Measurements from ENCODE around the gene RAD51B. TPM values are rescaled to one million over a fixed set of nuclear protein-coding genes. Genes with fewer than 3 reads are reported as not detected.

RAD51B gene
- total RNA-seq, 1 donor from 2014 or later = 16.7 TPM

DNA sequence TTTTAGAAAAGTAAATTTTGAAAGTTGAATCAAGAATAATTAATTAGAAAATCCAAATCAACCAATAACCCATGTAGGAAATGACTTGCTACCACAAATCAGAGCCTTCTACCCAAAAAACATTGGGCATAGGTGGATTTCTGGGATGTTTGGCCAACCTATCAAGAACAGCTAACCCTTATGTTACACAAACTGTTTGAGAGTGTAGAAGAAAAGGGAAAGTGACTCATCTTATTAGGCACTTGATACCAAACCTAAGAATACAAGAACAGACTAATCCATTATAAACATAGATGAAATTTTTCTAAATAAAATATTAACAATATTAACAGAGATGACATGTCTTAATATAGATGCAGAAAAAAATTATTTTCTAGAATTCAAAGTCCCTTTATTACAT lies 712.9 kb downstream of the RAD51B start:
- Mint-ChIP-seq H3K36me3 (ENCODE audit: low read depth) (peaks cover 29% of the 10 kb centered on the region), H3K4me1 (peaks cover 24% of the 10 kb centered on the region), H3K27ac (ENCODE audit: unreplicated experiment) (no peak overlapping the region), H3K27me3 (ENCODE audit: low read depth) (no peaks in the 10 kb centered on the region), H3K9me3 (peaks cover 31% of the 10 kb centered on the region), H3K4me3 (no peak overlapping the region)
- TF ChIP-seq, protein P1, sequence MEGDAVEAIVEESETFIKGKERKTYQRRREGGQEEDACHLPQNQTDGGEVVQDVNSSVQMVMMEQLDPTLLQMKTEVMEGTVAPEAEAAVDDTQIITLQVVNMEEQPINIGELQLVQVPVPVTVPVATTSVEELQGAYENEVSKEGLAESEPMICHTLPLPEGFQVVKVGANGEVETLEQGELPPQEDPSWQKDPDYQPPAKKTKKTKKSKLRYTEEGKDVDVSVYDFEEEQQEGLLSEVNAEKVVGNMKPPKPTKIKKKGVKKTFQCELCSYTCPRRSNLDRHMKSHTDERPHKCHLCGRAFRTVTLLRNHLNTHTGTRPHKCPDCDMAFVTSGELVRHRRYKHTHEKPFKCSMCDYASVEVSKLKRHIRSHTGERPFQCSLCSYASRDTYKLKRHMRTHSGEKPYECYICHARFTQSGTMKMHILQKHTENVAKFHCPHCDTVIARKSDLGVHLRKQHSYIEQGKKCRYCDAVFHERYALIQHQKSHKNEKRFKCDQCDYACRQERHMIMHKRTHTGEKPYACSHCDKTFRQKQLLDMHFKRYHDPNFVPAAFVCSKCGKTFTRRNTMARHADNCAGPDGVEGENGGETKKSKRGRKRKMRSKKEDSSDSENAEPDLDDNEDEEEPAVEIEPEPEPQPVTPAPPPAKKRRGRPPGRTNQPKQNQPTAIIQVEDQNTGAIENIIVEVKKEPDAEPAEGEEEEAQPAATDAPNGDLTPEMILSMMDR (conservative IDR thresholded peaks at IDR 0.05) = no peak
- DNase-seq (ENCODE audit: low read depth, low spot score) = no peak

DNA sequence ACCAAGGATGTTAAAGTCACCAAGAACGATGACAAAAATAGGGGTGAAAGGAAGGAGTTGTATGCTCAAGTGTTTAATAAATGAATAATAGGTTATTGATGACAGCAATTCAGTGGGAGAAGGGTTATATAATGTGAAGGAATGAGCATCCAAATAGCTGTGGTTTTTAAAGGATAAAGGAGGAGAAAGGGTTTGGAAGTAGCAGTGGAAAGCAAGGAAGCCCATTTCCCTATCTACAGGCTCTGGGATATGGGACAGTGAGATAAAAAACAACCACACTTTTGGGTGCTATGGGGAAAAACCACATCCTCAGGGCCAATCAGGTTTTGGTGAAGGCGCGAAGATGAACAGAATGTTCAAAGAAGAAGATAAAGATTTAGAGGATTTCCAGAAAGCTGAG lies 714.7 kb downstream of the RAD51B start:
- H3K4me1 Mint-ChIP-seq = peaks cover 33% of the 10 kb centered on the region
- DNase-seq (ENCODE audit: low read depth, low spot score) = no peak
- H3K4me3 Mint-ChIP-seq = no peak overlapping the region
- H3K27ac Mint-ChIP-seq (ENCODE audit: unreplicated experiment) = peak overlapping the region; percentile 23
- TF ChIP-seq, protein P1 (conservative IDR thresholded peaks at IDR 0.05) = no peak
- H3K9me3 Mint-ChIP-seq = peaks cover 27% of the 10 kb centered on the region
- H3K27me3 Mint-ChIP-seq (ENCODE audit: low read depth) = no peaks in the 10 kb centered on the region
- peaks cover 26% of the 10 kb centered on the region for H3K36me3 Mint-ChIP-seq (ENCODE audit: low read depth)

DNA sequence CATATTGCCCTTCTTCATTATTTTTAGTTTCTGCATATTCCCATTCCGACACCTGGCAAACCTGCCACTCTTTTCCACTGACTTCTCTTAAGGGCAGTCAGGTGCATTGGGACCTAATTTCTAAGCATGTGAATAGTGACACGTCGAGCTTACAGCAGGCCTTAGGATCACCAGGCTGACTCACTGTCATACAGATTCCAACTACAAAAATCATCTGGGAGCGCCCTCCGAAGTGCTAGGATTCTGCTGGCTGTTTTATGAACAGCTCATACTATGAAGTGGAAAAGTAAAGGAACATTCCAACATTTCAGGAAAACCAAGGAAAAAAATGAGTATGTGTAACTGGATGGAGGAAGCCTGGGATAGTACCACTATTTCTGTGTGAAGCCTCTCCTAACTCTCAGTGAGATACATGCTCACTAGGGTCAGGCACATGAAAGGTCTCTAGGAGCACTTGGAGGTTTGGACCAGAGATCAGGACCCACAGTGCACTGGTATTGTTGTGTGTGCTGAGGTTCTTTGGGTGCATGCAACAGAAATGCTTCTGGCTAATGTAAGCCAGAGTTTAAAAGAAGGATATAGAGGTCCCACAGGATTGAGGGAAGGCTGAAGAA lies 715.9 kb downstream of the RAD51B start:
- no peak overlapping the region for H3K4me3 Mint-ChIP-seq
- no peaks in the 10 kb centered on the region for H3K27me3 Mint-ChIP-seq (ENCODE audit: low read depth)
- no peak for DNase-seq (ENCODE audit: low read depth, low spot score)
- H3K27ac Mint-ChIP-seq (ENCODE audit: unreplicated experiment) = no peak overlapping the region
- peaks cover 18% of the 10 kb centered on the region for H3K36me3 Mint-ChIP-seq (ENCODE audit: low read depth)
- peaks cover 46% of the 10 kb centered on the region for H3K4me1 Mint-ChIP-seq
- TF ChIP-seq, protein P1 (conservative IDR thresholded peaks at IDR 0.05) = no peak
- H3K9me3 Mint-ChIP-seq = peaks cover 19% of the 10 kb centered on the region

DNA sequence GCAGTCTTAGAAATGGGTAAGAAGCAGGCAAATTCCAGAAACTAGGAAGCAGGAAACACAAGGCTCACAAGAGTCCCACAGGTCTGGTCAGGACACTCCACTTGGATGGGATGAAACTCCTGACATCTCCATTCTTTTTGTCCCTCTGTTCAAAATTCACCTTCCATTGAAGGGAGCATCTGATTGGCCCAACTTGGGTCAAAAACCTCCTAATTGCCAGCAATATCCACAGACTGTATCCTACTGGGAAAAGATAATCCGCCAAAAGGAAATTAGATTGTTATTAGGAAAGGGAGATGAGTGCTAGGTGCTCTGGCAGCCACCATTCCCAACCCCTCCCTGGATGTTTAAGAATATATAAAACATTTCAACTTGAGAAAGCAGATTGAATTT lies 716.4 kb downstream of the RAD51B start:
- no peak for DNase-seq (ENCODE audit: low read depth, low spot score)
- no peak overlapping the region for H3K4me3 Mint-ChIP-seq
- H3K4me1 Mint-ChIP-seq = peaks cover 51% of the 10 kb centered on the region
- H3K36me3 Mint-ChIP-seq (ENCODE audit: low read depth) = peaks cover 16% of the 10 kb centered on the region
- no peaks in the 10 kb centered on the region for H3K27me3 Mint-ChIP-seq (ENCODE audit: low read depth)
- no peak overlapping the region for H3K27ac Mint-ChIP-seq (ENCODE audit: unreplicated experiment)
- TF ChIP-seq, protein P1 (conservative IDR thresholded peaks at IDR 0.05) = no peak
- peaks cover 17% of the 10 kb centered on the region for H3K9me3 Mint-ChIP-seq

DNA sequence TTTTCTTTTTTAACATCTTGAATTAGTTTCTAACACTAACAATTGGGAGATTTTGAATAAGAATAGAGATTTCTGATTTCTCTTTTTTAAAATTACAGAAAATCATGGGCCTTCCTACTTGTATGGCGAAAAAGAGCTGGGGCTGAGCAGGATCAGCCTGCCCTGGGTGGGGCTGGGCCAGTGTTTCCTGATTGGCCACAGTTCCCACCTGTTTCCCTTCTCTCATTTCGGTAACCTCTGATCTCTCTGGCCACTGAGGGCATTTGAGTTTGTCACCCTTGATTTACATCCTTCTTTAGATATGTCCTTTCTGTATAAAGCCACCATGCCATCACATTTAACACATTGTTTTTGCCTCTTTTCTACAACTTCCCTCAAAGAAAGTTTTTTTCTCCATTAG lies 719.1 kb downstream of the RAD51B start:
- H3K4me1 Mint-ChIP-seq = peaks cover 73% of the 10 kb centered on the region
- peak overlapping the region; percentile 68 for H3K4me3 Mint-ChIP-seq
- peaks cover 6% of the 10 kb centered on the region for H3K36me3 Mint-ChIP-seq (ENCODE audit: low read depth)
- no peaks in the 10 kb centered on the region for H3K27me3 Mint-ChIP-seq (ENCODE audit: low read depth)
- peaks cover 12% of the 10 kb centered on the region for H3K9me3 Mint-ChIP-seq
- H3K27ac Mint-ChIP-seq (ENCODE audit: unreplicated experiment) = peak overlapping the region; percentile 68
- no peak for DNase-seq (ENCODE audit: low read depth, low spot score)
- TF ChIP-seq, protein P1 (conservative IDR thresholded peaks at IDR 0.05) = no peak
